ENCODE measurements around the gene SPRING1. TPM values are rescaled to one million over a fixed set of nuclear protein-coding genes. Genes with fewer than 3 reads are reported as not detected.

The SPRING1 gene
- total and polyA plus RNA-seq, 2 of the 4 experiments (the other 2 are of a cell fraction): 12.4 to 14.0 TPM

DNA sequence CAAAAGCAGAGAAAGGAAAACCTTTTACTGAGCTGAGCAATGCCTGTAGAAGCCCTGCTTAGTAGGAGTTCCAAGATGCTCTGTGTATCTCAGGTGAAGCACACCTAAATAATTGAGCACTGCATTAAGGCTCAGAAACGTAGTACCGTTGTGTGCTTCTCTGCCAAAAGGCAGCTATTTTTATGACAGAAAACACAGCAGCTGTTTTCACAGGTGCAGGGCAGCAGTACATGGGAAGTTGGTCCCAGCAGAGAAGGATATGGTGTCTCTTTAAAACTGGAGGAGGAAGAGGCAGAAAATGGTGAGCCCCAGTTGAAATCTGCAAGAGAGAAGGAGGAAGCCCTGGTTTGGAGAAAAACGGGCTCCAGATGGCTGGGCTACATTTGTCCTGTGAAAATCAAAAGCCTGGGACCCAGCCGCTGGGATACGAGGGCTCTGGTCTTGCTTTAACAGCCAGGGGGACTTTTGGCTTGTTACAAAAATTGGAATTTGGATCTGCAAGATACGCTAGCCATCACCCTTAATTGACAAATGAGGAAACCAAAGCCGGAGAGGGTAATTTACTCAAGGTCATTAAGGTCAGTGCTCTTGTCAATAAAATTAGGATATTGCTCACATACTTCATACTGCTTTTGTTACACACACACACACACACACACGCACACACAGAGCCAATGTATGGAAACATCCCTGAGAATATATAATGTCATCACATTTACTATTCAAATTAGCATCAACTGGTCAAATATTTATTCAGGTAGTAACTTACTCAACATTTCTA, 27.3 kb downstream of the SPRING1 start (continued):
- TF ChIP-seq FOS (IDR thresholded peaks at IDR 0.05; ENCODE audit: low read depth, low read length): no peak

DNA sequence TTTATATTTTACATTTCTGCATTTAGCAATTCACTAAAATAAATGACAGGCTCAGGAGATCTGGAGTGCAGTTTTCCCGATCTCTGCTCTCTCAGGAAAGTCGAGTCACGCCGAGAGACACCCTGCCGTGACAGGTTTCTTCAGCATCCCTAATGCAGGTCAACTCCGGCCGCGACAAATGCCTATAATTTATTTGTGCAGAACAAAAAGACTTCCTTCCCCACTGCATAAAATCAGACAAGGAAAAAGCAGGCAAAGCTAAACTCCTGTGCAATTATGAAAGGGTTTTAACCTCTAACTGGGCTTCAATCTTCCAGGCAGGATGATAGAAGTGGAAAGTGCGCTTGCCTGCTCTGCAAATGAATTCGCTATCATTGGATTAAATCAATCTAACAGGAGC, 28.1 kb downstream of the SPRING1 start:
- no peak for DNase-seq
- no peak overlapping the region for H2BK15ac ChIP-seq (ENCODE audit: low read depth, low read length)
- no peak overlapping the region for H4K8ac ChIP-seq (ENCODE audit: low read depth in 2 of 2, low read length in 2 of 2)
- H2AK9ac ChIP-seq (replicated peaks; ENCODE audit: low read depth, low read length, poor library complexity): no peak overlapping the region
- H2AK5ac ChIP-seq (ENCODE audit: low read depth, low read length): no peak overlapping the region
- no peak overlapping the region for H2BK20ac ChIP-seq (ENCODE audit: low read depth, low read length)
- H2BK5ac ChIP-seq (ENCODE audit: low read depth, low read length, poor library complexity, severe bottlenecking): no peak overlapping the region
- intact Hi-C loops (cut with micrococcal nuclease) (loop anchor here (1.0 to 10.0 kb wide), 2 partner anchors 445 to 711 kb away; no protein-coding TSS in a partner anchor), dilution Hi-C loops (cut with HindIII; ENCODE audit: low sequenced_read_pairs, unreplicated experiment) (no loop called here), in situ Hi-C loops (cut with MboI; ENCODE audit: low sequenced_read_pairs) (no loop called here)
- CTCF ChIA-PET: interaction anchor here (0.5 to 2.0 kb wide), 6 partner anchors 9 to 790 kb away, joined by 3 to 9 read pairs (median 3); no protein-coding TSS in a partner anchor
- H3K4me1 ChIP-seq (ENCODE audit: control insufficient read depth, insufficient read depth, low read length): no peaks in the 10 kb centered on the region
- TF ChIP-seq CEBPB (IDR thresholded peaks at IDR 0.05; ENCODE audit: low read depth, low read length) (no peak), MAZ (IDR thresholded peaks at IDR 0.05; ENCODE audit: borderline replicate concordance, low read depth, low read length) (no peak), RCOR1 (IDR thresholded peaks at IDR 0.05; ENCODE audit: insufficient replicate concordance, low read length) (no peak), BHLHE40 (IDR thresholded peaks at IDR 0.05; ENCODE audit: low read depth, low read length) (no peak), MAFK (IDR thresholded peaks at IDR 0.05; ENCODE audit: low read depth, low read length) (no peak), POLR2A (IDR thresholded peaks at IDR 0.05; ENCODE audit: low read depth, low read length) (no peak), NFE2L2 (IDR thresholded peaks at IDR 0.05; ENCODE audit: low read depth, low read length) (no peak), RAD21 (IDR thresholded peaks at IDR 0.05; ENCODE audit: low read length) (no peak), RFX5 (IDR thresholded peaks at IDR 0.05; ENCODE audit: low read depth, low read length) (no peak), MXI1 (IDR thresholded peaks at IDR 0.05; ENCODE audit: borderline replicate concordance, low read depth, low read length) (no peak), FOS (IDR thresholded peaks at IDR 0.05; ENCODE audit: low read depth, low read length) (no peak)
- TF ChIP-seq, protein P1, sequence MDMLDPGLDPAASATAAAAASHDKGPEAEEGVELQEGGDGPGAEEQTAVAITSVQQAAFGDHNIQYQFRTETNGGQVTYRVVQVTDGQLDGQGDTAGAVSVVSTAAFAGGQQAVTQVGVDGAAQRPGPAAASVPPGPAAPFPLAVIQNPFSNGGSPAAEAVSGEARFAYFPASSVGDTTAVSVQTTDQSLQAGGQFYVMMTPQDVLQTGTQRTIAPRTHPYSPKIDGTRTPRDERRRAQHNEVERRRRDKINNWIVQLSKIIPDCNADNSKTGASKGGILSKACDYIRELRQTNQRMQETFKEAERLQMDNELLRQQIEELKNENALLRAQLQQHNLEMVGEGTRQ (IDR thresholded peaks at IDR 0.05; ENCODE audit: low read depth, low read length): no peak
- TF ChIP-seq, protein P2, sequence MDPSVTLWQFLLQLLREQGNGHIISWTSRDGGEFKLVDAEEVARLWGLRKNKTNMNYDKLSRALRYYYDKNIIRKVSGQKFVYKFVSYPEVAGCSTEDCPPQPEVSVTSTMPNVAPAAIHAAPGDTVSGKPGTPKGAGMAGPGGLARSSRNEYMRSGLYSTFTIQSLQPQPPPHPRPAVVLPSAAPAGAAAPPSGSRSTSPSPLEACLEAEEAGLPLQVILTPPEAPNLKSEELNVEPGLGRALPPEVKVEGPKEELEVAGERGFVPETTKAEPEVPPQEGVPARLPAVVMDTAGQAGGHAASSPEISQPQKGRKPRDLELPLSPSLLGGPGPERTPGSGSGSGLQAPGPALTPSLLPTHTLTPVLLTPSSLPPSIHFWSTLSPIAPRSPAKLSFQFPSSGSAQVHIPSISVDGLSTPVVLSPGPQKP (IDR thresholded peaks at IDR 0.05; ENCODE audit: borderline replicate concordance, low read depth, low read length): no peak
- no peaks in the 10 kb centered on the region; the same call in 1 of the 2 replicates for H3K27me3 ChIP-seq (ENCODE audit: control insufficient read depth, insufficient read depth, low read length)
- no peak overlapping the region for H3K27ac ChIP-seq (ENCODE audit: insufficient read depth, low read length)
- H3K4me2 ChIP-seq (ENCODE audit: low read depth, low read length): no peak overlapping the region
- H4K20me1 ChIP-seq (ENCODE audit: insufficient read depth, low read length): no peaks in the 10 kb centered on the region
- H3K79me1 ChIP-seq (ENCODE audit: low read depth in 1 of 2, low read length in 2 of 2): no peaks in the 10 kb centered on the region
- no peak overlapping the region for H4K5ac ChIP-seq (ENCODE audit: low read depth, low read length)
- H3K18ac ChIP-seq (ENCODE audit: low read depth, low read length): no peak overlapping the region
- POLR2A ChIA-PET (ENCODE audit: unreplicated experiment): no interaction called here
- no peak overlapping the region for H3K14ac ChIP-seq (replicated peaks; ENCODE audit: low read depth, low read length)
- H3K23ac ChIP-seq (ENCODE audit: low read depth, low read length): no peak overlapping the region
- no peak overlapping the region for H3K9ac ChIP-seq (ENCODE audit: low read depth, low read length)
- no peaks in the 10 kb centered on the region for H3K9me1 ChIP-seq (ENCODE audit: insufficient read depth, low read length)
- no peak for ATAC-seq (ENCODE audit: low read depth)
- WGBS, 2 experiments (ENCODE audit: extremely low coverage in 2 of 2, insufficient read length in 1 of 2): no CpG with 5 or more reads among the region's 10 CpGs
- H3K56ac ChIP-seq (ENCODE audit: extremely low read depth, insufficient read depth, low read length): no peak overlapping the region
- no peak overlapping the region for H2BK120ac ChIP-seq (ENCODE audit: low read depth, low read length)
- no peaks in the 10 kb centered on the region for H3K9me3 ChIP-seq (ENCODE audit: control insufficient read depth, insufficient read depth, low read length)
- H3K4ac ChIP-seq (ENCODE audit: low read depth, low read length): no peak overlapping the region
- no peak overlapping the region for H4K91ac ChIP-seq (ENCODE audit: insufficient read depth, low read depth, low read length)
- H2AFZ ChIP-seq (replicated peaks; ENCODE audit: low read length, poor library complexity): no peak overlapping the region
- no TSS peak for BruUV-seq (replicated peaks)
- H3K36me3 ChIP-seq (ENCODE audit: control insufficient read depth, insufficient read depth, low read length): no peaks in the 10 kb centered on the region; the same call in 1 of the 2 replicates
- H3K4me3 ChIP-seq (ENCODE audit: insufficient read depth, low read depth, low read length): no peak overlapping the region
